Common myeloid progenitor, CD34-positive (primary cell): Measurements from ENCODE around the gene MYMK.

Experiments used
- CTCF ChIA-PET: fragments of 350-600 bp; sonication (Branson Sonifier 250); formaldehyde crosslinking; loops from one replicate; lab custom pipeline; 2021; ENCODE audit warnings: antibody characterized with exemption; lab: Charles Lee
- POLR2A ChIA-PET: fragments of 350-600 bp; sonication (Branson Sonifier 250); formaldehyde crosslinking; loops from one replicate; lab custom pipeline; 2021; ENCODE audit warnings: antibody characterized with exemption; lab: Charles Lee
- DNase-seq, 3 donors: peaks; one replicate each; pipeline versions ENCODE4 v3.0.0 to v3.0.0-alpha.2; 2013
- H3K27ac ChIP-seq, 2 experiments: 1 replicate in 1 of 2; 2 replicates in 1 of 2; pipeline ENCODE4 v1.7.0; 2013; ENCODE audit warnings: inconsistent platforms in 2 of 2, low read length in 2 of 2, mild to moderate bottlenecking in 2 of 2, low read depth in 1 of 2, moderate library complexity in 1 of 2; ENCODE audit not compliant: severe bottlenecking in 2 of 2, insufficient read depth in 1 of 2, poor library complexity in 1 of 2
- H3K27me3 ChIP-seq, 5 experiments: replicated peaks in 2 of 5; 1 replicate in 3 of 5; 2 replicates in 2 of 5; pipeline versions ENCODE4 v1.6.1 to v1.7.0; 2013; ENCODE audit warnings: low read length in 4 of 5, mild to moderate bottlenecking in 2 of 5, moderate library complexity in 2 of 5, inconsistent platforms in 1 of 5; ENCODE audit not compliant: insufficient read depth in 5 of 5, control insufficient read depth in 4 of 5
- H3K36me3 ChIP-seq, 4 experiments: 1 replicate in 2 of 4; 2 replicates in 2 of 4; pipeline versions ENCODE4 v1.6.1 to v1.7.0; 2013; ENCODE audit warnings: low read length in 3 of 4, control low read depth in 1 of 4, mild to moderate bottlenecking in 1 of 4; ENCODE audit not compliant: control insufficient read depth in 4 of 4, insufficient read depth in 4 of 4
- H3K4me1 ChIP-seq, 4 experiments: 1 replicate in 3 of 4; 2 replicates in 1 of 4; pipeline versions ENCODE4 v1.6.1 to v1.7.1; 2013; ENCODE audit warnings: low read length in 3 of 4, mild to moderate bottlenecking in 3 of 4, control low read depth in 1 of 4, inconsistent platforms in 1 of 4, moderate library complexity in 1 of 4; ENCODE audit not compliant: control insufficient read depth in 4 of 4, insufficient read depth in 4 of 4; ENCODE audit errors: control extremely low read depth in 1 of 4
- H3K4me3 ChIP-seq, 7 experiments: 1 replicate in 4 of 7; 2 replicates in 3 of 7; pipeline versions ENCODE4 v1.5.1 to v1.7.0; 2013; ENCODE audit warnings: mild to moderate bottlenecking in 7 of 7, low read length in 6 of 7, moderate library complexity in 6 of 7, inconsistent platforms in 2 of 7, low read depth in 2 of 7, control low read depth in 1 of 7; ENCODE audit not compliant: insufficient read depth in 4 of 7, control insufficient read depth in 1 of 7; ENCODE audit errors: extremely low read depth in 1 of 7
- H3K9me3 ChIP-seq, 5 experiments: 1 replicate in 4 of 5; 2 replicates in 1 of 5; pipeline versions ENCODE4 v1.6.1 to v1.7.1; 2013; ENCODE audit warnings: low read length in 4 of 5, mild to moderate bottlenecking in 2 of 5, inconsistent platforms in 1 of 5, low read depth in 1 of 5, moderate library complexity in 1 of 5; ENCODE audit not compliant: control insufficient read depth in 4 of 5, insufficient read depth in 2 of 5; ENCODE audit errors: control extremely low read depth in 1 of 5
- WGBS: methylation state at CpG from one replicate; pipeline ENCODE4 v1.1.5; 2013; ENCODE audit not compliant: insufficient coverage; 5-methylcytosine and 5-hydroxymethylcytosine counted together

Gene MYMK

DNA sequence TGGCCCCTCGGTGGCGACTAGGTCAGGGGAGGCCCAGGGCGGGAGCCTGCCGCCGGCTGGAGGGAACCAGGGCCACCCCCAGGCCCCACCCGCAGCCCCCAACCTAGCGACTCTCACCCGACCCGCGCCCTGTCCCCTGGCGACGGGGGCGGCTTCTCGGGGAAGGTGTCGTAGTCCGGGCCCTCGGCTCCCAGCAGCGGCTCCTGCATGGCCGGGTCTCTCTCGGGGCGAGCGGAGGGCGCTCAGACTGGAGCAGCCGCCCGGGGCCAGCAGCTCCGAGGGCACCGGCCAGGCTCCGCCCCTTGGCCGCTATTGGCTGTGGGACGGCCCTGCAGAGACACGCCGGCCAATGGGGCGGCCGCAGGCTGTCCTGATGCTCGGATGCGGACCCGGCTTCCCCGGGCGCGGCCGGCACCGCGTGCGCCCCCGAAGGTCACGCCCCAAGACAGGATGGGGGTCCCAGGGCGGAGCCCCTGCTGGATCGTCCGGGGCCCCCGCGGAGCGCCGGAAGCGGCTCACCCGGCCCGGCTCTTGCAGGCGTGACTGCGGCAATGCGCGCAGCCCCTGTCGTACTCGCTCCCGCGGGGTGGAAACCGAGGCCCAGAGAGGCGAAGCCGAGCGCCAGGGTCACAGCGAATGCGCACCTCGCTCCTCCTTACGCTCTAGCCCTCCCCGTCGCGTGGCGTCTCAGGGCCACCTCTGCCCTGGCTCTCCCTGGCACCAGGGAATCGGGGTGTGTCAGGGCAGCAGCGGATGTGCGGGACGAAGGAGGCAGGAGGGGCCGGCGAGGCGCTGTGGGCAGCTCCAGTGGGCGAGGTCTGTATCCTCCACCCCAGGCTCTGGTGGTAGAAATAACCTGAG, 45.7 kb downstream of the MYMK start, which contains the start of gene SLC2A6:
Gene SLC2A6, minus strand, starts transcription at position 249 of the 861 bp plus-strand sequence. Its CDS starts 40 bp downstream, at position 209.
- H3K4me3 ChIP-seq = peak within 1 kb of the TSS in 6 of 7 experiments; percentile 28 to 71 (median 56)
- no peak within 1 kb of the TSS for H3K27ac ChIP-seq
- peaks cover 3 to 57% (median 50%) of the 10 kb centered on the region in 4 experiments for H3K4me1 ChIP-seq
- DNase-seq = peak; percentile 59 to 75 (median 72)
- peaks cover 0 to 11% (median 0%) of the 10 kb centered on the region in 4 experiments for H3K36me3 ChIP-seq
- ChIA-PET POLR2A (no interaction called here), CTCF (interaction anchor here (1.0 to 2.2 kb wide), 5 partner anchors 8 to 62 kb away, joined by 4 to 5 read pairs (median 4); no protein-coding TSS in a partner anchor)
- H3K9me3 ChIP-seq = no peaks in the 10 kb centered on the region
- H3K27me3 ChIP-seq = no peaks in the 10 kb centered on the region
- under 1% methylated on average over 80 of the region's 84 CpGs for WGBS

- 35% methylated on average over 17 of the region's 17 CpGs for WGBS
- H3K27me3 ChIP-seq = no peaks in the 10 kb centered on the region
- DNase-seq = peak in 2 of 3 donors; percentile 64 to 73
- H3K9me3 ChIP-seq = no peaks in the 10 kb centered on the region
- POLR2A ChIA-PET = interaction anchor here (0.6 kb wide), 2 partner anchors 303 to 961 kb away, joined by 3 read pairs; no protein-coding TSS in a partner anchor
- H3K27ac ChIP-seq = no peak overlapping the region
- H3K36me3 ChIP-seq = peaks cover 0 to 11% (median 0%) of the 10 kb centered on the region in 4 experiments
- peaks cover 3 to 66% (median 59%) of the 10 kb centered on the region in 4 experiments for H3K4me1 ChIP-seq
- CTCF ChIA-PET = interaction anchor here (0.9 to 2.2 kb wide), 5 partner anchors 9 to 315 kb away, joined by 3 to 9 read pairs (median 4); no protein-coding TSS in a partner anchor
- peak overlapping the region in 5 of 7 experiments; percentile 40 to 71 (median 58) for H3K4me3 ChIP-seq
Measured at GRCh38 chr9:133477992-133478850, 46.5 kb downstream of the MYMK start.

GRCh38 chr9:133477461-133477860, 47.3 kb downstream of the MYMK start:
- Histone ChIP-seq H3K4me3 (no peak overlapping the region), H3K9me3 (no peaks in the 10 kb centered on the region), H3K4me1 (peaks cover 3 to 73% (median 66%) of the 10 kb centered on the region in 4 experiments), H3K27me3 (no peaks in the 10 kb centered on the region), H3K27ac (no peak overlapping the region), H3K36me3 (peaks cover 0 to 16% (median 0%) of the 10 kb centered on the region in 4 experiments)
- WGBS = 100% methylated on average over 2 of the region's 4 CpGs
- no peak for DNase-seq
- ChIA-PET POLR2A (no interaction called here), CTCF (interaction anchor here (0.9 to 2.2 kb wide), 5 partner anchors 10 to 315 kb away, joined by 3 to 9 read pairs (median 4); no protein-coding TSS in a partner anchor)

DNA sequence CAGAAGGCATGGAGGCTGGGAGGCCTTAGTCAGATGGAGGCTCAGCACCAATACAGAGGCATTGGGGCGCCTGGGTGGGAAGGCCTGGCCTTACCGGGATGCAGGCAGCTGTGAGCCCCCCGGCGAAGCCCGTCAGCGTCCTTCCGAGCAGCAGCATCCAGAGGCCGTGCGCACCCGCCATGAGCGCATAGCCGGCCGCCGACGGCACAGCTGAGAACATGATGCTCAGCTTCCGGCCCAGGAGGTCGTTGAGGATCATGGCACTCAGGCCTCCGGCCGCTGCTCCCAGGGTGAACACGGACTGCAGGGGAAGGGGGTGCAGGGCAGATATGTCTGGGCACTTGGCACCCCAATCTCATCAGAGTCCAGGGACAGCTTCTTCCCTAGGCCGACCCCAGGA, 47.8 kb downstream of the MYMK start:
- DNase-seq = no peak
- CTCF ChIA-PET = interaction anchor here (1.8 kb wide), 1 partner anchor 10 kb away, joined by 5 read pairs; no protein-coding TSS in a partner anchor
- Histone ChIP-seq H3K4me3 (no peak overlapping the region), H3K27ac (no peak overlapping the region), H3K27me3 (no peaks in the 10 kb centered on the region), H3K4me1 (peaks cover 3 to 78% (median 70%) of the 10 kb centered on the region in 4 experiments), H3K9me3 (no peaks in the 10 kb centered on the region), H3K36me3 (peaks cover 0 to 18% (median 0%) of the 10 kb centered on the region in 4 experiments)
- 97% methylated on average over 21 of the region's 21 CpGs for WGBS
- POLR2A ChIA-PET = no interaction called here

DNA sequence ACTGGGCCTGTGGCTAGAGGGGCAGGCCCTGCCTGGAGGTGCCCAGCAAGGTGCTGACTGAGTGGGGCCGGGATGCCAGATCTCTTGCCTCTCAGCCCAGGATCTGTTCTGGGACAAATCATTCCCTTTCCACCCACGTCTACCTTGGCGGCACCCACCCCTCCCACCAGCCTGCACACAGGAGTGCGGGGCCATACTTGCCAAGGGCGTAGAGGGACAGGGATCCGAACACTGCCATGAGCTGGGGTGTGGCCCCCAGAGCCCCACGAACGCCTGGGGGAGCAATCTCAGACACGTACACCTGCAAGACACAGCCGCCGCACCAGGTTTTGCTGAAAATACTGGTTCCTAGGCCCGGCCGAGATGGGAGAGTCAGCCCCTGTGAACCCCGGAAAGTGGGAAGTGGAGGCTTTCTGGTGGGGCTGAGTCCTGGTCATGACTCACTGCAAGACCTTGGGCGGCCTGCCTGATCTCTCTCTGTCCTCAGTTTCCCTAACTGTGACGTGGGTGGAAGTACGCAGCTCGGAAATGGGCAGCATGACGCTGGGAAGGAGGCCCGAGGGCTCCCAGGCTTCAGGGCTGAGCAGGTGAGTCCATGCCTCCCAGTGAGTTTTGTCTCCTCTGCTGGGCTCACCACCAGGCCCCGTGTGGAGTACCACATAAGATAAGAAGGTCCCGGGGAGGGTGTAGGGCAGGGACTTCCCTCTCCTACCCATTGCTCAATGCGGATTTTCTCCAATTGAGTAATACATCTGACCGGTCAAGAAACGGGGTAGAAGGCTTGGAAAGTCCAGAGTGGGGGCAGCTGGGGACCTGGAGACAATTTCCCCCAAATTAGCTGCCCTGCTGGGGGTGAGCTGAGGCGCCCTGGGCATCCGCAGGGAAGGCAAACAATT, 48.5 kb downstream of the MYMK start:
- peaks cover 3 to 84% (median 73%) of the 10 kb centered on the region in 4 experiments for H3K4me1 ChIP-seq
- ChIA-PET POLR2A (no interaction called here), CTCF (no interaction called here)

More for the DNA sequence above, 48.5 kb downstream of the MYMK start:
- no peak overlapping the region for H3K27ac ChIP-seq
- no peaks in the 10 kb centered on the region for H3K9me3 ChIP-seq
- peaks cover 0 to 24% (median 0%) of the 10 kb centered on the region in 4 experiments for H3K36me3 ChIP-seq
- WGBS = 96% methylated on average over 20 of the region's 27 CpGs
- H3K4me3 ChIP-seq = no peak overlapping the region
- DNase-seq = no peak
- H3K27me3 ChIP-seq = no peaks in the 10 kb centered on the region
